ENCODE results near the gene FBXO30. TPM values are rescaled to one million over a fixed set of nuclear protein-coding genes. Genes with fewer than 3 reads are reported as not detected.

The FBXO30 gene
- total and polyA plus RNA-seq, 4 donors = 0.90 to 15.5 (median 3.5) TPM

DNA sequence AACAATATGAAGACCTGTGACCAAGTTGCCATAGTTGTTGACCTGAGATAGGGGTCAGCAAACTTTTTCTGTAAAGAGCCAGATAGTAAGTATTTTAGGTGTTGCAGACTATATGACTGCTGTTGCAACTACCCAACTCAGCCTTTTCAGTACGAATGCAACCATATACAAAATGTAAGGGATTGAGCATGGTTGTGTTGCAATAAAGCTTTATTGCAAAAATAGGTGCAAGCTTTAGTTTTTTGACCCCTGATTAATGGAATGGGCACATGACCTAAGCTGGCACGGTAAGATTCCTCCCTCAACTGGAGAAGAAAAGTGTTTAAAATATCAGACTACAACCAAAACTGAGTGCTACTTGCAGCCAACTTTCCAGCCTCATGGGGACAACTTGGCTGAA, 62.0 kb downstream of the FBXO30 start:
- Histone ChIP-seq H3K36me3 (ENCODE audit: control insufficient read depth in 4 of 4, insufficient read depth in 3 of 4, low read depth in 1 of 4, low read length in 3 of 4) (no peaks in the 10 kb centered on the region), H3K9ac (ENCODE audit: low read depth in 1 of 2, low read length in 2 of 2) (no peak overlapping the region), H3K27ac (ENCODE audit: low read depth in 1 of 2, low read length in 2 of 2) (no peak overlapping the region), H3K27me3 (ENCODE audit: control insufficient read depth in 4 of 4, insufficient read depth in 4 of 4, low read length in 3 of 4) (no peaks in the 10 kb centered on the region), H3K4me1 (ENCODE audit: control insufficient read depth in 4 of 4, insufficient read depth in 4 of 4, low read length in 3 of 4) (no peaks in the 10 kb centered on the region), H3K9me3 (ENCODE audit: control insufficient read depth in 4 of 4, low read length in 3 of 4) (no peaks in the 10 kb centered on the region), H3K4me3 (ENCODE audit: low read depth in 1 of 3, low read length in 3 of 3) (no peak overlapping the region)
- 81% methylated on average over 2 of the region's 2 CpGs for WGBS
- TF ChIP-seq NR2F2 (IDR thresholded peaks at IDR 0.05) (no peak), EGR1 (IDR thresholded peaks at IDR 0.05; ENCODE audit: low read depth in 2 of 2) (no peak), RAD21 (IDR thresholded peaks at IDR 0.05) (no peak)
- no peak for DNase-seq (ENCODE audit: low spot score)

DNA sequence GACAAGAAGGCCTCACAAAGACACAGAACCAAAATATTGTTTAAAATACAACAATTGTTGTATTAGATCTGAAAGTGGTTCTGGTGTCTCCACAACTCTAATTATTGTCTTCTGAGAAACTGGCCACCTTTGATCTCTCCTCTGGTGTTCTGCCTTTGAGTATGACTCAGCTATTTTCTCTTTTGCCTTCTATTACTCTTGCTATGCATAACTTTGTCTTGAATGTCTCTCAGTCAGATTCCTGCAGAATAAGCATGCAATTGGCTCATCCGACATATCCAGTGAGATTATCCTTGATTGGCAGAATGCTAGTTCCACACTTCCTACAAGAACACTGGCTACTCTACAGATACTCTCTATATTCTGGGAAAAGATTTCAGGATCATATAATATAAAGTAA, 65.0 kb downstream of the FBXO30 start:
- Histone ChIP-seq H3K27me3 (ENCODE audit: control insufficient read depth in 4 of 4, insufficient read depth in 4 of 4, low read length in 3 of 4) (no peaks in the 10 kb centered on the region), H3K9ac (ENCODE audit: low read depth in 1 of 2, low read length in 2 of 2) (no peak overlapping the region), H3K4me1 (ENCODE audit: control insufficient read depth in 4 of 4, insufficient read depth in 4 of 4, low read length in 3 of 4) (no peaks in the 10 kb centered on the region), H3K27ac (ENCODE audit: low read depth in 1 of 2, low read length in 2 of 2) (no peak overlapping the region), H3K4me3 (ENCODE audit: low read depth in 1 of 3, low read length in 3 of 3) (no peak overlapping the region), H3K9me3 (ENCODE audit: control insufficient read depth in 4 of 4, low read length in 3 of 4) (no peaks in the 10 kb centered on the region), H3K36me3 (ENCODE audit: control insufficient read depth in 4 of 4, insufficient read depth in 3 of 4, low read depth in 1 of 4, low read length in 3 of 4) (no peaks in the 10 kb centered on the region)
- TF ChIP-seq FOXA2 (IDR thresholded peaks at IDR 0.05) = no peak
- TF ChIP-seq, protein P1, sequence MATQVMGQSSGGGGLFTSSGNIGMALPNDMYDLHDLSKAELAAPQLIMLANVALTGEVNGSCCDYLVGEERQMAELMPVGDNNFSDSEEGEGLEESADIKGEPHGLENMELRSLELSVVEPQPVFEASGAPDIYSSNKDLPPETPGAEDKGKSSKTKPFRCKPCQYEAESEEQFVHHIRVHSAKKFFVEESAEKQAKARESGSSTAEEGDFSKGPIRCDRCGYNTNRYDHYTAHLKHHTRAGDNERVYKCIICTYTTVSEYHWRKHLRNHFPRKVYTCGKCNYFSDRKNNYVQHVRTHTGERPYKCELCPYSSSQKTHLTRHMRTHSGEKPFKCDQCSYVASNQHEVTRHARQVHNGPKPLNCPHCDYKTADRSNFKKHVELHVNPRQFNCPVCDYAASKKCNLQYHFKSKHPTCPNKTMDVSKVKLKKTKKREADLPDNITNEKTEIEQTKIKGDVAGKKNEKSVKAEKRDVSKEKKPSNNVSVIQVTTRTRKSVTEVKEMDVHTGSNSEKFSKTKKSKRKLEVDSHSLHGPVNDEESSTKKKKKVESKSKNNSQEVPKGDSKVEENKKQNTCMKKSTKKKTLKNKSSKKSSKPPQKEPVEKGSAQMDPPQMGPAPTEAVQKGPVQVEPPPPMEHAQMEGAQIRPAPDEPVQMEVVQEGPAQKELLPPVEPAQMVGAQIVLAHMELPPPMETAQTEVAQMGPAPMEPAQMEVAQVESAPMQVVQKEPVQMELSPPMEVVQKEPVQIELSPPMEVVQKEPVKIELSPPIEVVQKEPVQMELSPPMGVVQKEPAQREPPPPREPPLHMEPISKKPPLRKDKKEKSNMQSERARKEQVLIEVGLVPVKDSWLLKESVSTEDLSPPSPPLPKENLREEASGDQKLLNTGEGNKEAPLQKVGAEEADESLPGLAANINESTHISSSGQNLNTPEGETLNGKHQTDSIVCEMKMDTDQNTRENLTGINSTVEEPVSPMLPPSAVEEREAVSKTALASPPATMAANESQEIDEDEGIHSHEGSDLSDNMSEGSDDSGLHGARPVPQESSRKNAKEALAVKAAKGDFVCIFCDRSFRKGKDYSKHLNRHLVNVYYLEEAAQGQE (IDR thresholded peaks at IDR 0.05) = no peak
- no peak for TF ChIP-seq MAX (IDR thresholded peaks at IDR 0.05)
- no peak for TF ChIP-seq RAD21 (IDR thresholded peaks at IDR 0.05)
- TF ChIP-seq FOXA1 (IDR thresholded peaks at IDR 0.05) = no peak
- peak in 1 of 2 donors; percentile 39 for TF ChIP-seq HNF4A (conservative IDR thresholded peaks at IDR 0.05)
- DNase-seq (ENCODE audit: low spot score) = no peak
- 88% methylated on average over 1 of the region's 1 CpG for WGBS

- no peak overlapping the region for H3K27ac ChIP-seq (ENCODE audit: low read depth in 1 of 2, low read length in 2 of 2)
- WGBS = 98% methylated on average over 1 of the region's 1 CpG
- no peaks in the 10 kb centered on the region for H3K27me3 ChIP-seq (ENCODE audit: control insufficient read depth in 4 of 4, insufficient read depth in 4 of 4, low read length in 3 of 4)
- H3K9ac ChIP-seq (ENCODE audit: low read depth in 1 of 2, low read length in 2 of 2) = no peak overlapping the region
- no peaks in the 10 kb centered on the region for H3K4me1 ChIP-seq (ENCODE audit: control insufficient read depth in 4 of 4, insufficient read depth in 4 of 4, low read length in 3 of 4)
- DNase-seq (ENCODE audit: low spot score) = no peak
- H3K36me3 ChIP-seq (ENCODE audit: control insufficient read depth in 4 of 4, insufficient read depth in 3 of 4, low read depth in 1 of 4, low read length in 3 of 4) = no peaks in the 10 kb centered on the region
- H3K4me3 ChIP-seq (ENCODE audit: low read depth in 1 of 3, low read length in 3 of 3) = no peak overlapping the region
- H3K9me3 ChIP-seq (ENCODE audit: control insufficient read depth in 4 of 4, low read length in 3 of 4) = no peaks in the 10 kb centered on the region
- no peak for TF ChIP-seq EGR1 (IDR thresholded peaks at IDR 0.05; ENCODE audit: low read depth in 2 of 2)
- TF ChIP-seq RXRA (IDR thresholded peaks at IDR 0.05) = no peak
- no peak for TF ChIP-seq SP1 (IDR thresholded peaks at IDR 0.05)
- TF ChIP-seq ZBTB33 (IDR thresholded peaks at IDR 0.05) = no peak
- no peak for TF ChIP-seq JUND (IDR thresholded peaks at IDR 0.05)
- TF ChIP-seq HNF4A (conservative IDR thresholded peaks at IDR 0.05) = no peak
- no peak for TF ChIP-seq MAX (IDR thresholded peaks at IDR 0.05)
- no peak for TF ChIP-seq GABPA (IDR thresholded peaks at IDR 0.05 in 1 of 2, conservative IDR thresholded peaks at IDR 0.05 in 1 of 2)
- TF ChIP-seq TAF1 (conservative IDR thresholded peaks at IDR 0.05) = no peak
- no peak for TF ChIP-seq FOXA2 (IDR thresholded peaks at IDR 0.05)
- TF ChIP-seq, protein P2, sequence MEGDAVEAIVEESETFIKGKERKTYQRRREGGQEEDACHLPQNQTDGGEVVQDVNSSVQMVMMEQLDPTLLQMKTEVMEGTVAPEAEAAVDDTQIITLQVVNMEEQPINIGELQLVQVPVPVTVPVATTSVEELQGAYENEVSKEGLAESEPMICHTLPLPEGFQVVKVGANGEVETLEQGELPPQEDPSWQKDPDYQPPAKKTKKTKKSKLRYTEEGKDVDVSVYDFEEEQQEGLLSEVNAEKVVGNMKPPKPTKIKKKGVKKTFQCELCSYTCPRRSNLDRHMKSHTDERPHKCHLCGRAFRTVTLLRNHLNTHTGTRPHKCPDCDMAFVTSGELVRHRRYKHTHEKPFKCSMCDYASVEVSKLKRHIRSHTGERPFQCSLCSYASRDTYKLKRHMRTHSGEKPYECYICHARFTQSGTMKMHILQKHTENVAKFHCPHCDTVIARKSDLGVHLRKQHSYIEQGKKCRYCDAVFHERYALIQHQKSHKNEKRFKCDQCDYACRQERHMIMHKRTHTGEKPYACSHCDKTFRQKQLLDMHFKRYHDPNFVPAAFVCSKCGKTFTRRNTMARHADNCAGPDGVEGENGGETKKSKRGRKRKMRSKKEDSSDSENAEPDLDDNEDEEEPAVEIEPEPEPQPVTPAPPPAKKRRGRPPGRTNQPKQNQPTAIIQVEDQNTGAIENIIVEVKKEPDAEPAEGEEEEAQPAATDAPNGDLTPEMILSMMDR (IDR thresholded peaks at IDR 0.05; ENCODE audit: low read depth, low read length, missing input control) = no peak
- TF ChIP-seq HNF4G (IDR thresholded peaks at IDR 0.05) = no peak
- TF ChIP-seq FOXA1 (IDR thresholded peaks at IDR 0.05) = no peak
- TF ChIP-seq, protein P1 (IDR thresholded peaks at IDR 0.05) = no peak
- no peak for TF ChIP-seq NR2F2 (IDR thresholded peaks at IDR 0.05)
Measured at GRCh38 chr6:145745861-145746260, 68.7 kb downstream of the FBXO30 start.

All from liver (tissue), 9 donors.